ES-I3 (cell line): ENCODE results near the gene DUOX1.

Source experiments
- H3K36me3 ChIP-seq: 2 replicates; pipeline ENCODE4 v1.6.1; 2013; ENCODE audit warnings: mild to moderate bottlenecking, low read length, control low read depth, moderate library complexity; ENCODE audit not compliant: insufficient read depth
- H3K4me1 ChIP-seq: 2 replicates; pipeline ENCODE4 v1.6.1; 2013; ENCODE audit warnings: mild to moderate bottlenecking, control low read depth, low read length; ENCODE audit not compliant: insufficient read depth
- H3K9ac ChIP-seq: 2 replicates; pipeline ENCODE4 v1.6.1; 2013; ENCODE audit warnings: low read depth, mild to moderate bottlenecking, low read length, moderate library complexity
- H3K9me3 ChIP-seq: 2 replicates; pipeline ENCODE4 v1.6.1; 2013; ENCODE audit warnings: mild to moderate bottlenecking, low read length, moderate library complexity; ENCODE audit not compliant: control insufficient read depth, insufficient read depth

The DUOX1 gene

DNA sequence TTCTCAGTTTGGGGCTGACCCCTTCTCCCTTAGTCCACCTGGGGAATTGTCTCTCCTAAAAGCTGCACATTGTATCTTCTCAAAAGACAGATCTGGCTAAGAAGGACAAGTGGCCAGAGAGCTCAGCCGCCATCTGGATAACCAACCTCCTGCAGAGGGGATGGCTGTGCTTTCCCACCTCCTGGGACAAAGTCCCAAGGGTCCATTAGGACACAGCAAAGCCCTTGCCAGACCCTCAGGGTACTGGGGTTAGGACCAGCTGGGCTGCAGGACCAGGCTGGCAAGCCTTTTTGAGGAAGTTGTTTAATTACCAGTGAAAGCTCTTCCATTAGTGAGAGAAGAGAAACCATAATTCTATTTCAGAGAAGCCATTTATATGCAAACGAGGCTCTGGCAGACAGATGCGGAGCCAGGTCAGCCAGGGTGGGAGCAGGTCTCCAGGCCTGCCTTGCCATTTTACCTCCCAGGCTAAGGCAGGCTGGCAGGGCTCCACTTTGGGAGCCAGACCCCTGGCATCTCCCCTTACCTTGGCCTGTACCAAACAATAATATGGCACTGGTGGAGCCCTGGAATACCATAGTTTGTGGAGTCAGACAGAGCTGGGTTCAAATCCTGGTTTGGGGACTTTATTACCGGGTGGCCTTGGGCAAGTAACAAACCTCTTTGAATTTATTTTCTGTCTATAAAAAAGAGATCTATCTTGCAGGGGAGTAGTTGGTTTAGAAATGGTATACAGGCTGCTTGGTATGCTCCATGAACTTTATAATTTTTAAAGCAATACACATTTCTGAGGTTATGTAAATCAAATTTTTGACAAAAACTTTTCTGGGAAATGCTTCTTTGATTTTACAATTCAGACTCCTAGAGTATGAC lies 40.0 kb downstream of the DUOX1 start:
- Histone ChIP-seq H3K9ac (no peak overlapping the region), H3K9me3 (no peaks in the 10 kb centered on the region), H3K4me1 (peaks cover 21% of the 10 kb centered on the region), H3K36me3 (no peaks in the 10 kb centered on the region)

DNA sequence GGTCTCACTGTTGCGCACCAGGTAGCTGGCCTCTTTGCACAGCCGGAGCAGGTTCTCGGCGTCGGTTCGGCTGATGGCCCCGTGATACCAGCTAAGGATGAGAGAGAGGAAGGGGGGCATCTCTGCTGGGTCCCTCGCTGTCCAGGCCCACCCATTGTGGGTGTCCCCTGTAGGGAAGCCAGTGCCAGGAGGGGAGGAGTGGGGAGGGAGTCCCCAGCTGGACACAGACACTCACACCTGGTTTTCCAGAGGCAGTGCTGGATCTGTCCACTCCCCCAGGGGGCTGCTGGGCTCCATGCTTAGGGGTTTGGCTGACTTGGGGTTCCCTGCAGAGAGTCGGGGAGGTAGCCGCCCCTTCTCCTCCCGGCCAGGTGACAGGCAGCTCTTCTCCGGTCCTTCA lies 42.1 kb downstream of the DUOX1 start:
- no peaks in the 10 kb centered on the region for H3K9me3 ChIP-seq
- H3K9ac ChIP-seq = no peak overlapping the region
- peaks cover 21% of the 10 kb centered on the region for H3K4me1 ChIP-seq
- no peaks in the 10 kb centered on the region for H3K36me3 ChIP-seq

DNA sequence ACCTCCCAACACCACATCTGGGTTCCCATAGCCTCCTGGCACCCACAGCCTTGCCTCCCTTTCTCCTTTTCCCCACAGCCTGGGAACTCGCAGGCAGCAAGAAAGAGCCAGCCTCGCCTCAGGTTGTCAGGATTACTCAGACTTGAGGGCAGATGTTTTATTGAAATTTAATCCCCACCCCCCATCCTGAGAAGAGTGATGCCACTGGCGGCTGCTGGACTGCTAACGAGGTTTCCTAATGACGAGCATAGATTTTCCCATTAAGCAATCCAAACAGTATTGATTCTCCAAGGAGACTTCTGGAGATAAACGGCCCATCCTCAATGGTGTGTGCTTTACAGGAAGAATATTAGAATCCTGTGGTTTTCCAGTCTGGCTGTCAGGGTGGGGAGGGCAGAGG lies 44.3 kb downstream of the DUOX1 start:
- no peaks in the 10 kb centered on the region; the same call in 1 of the 2 replicates for H3K36me3 ChIP-seq
- H3K9me3 ChIP-seq = no peaks in the 10 kb centered on the region

DNA sequence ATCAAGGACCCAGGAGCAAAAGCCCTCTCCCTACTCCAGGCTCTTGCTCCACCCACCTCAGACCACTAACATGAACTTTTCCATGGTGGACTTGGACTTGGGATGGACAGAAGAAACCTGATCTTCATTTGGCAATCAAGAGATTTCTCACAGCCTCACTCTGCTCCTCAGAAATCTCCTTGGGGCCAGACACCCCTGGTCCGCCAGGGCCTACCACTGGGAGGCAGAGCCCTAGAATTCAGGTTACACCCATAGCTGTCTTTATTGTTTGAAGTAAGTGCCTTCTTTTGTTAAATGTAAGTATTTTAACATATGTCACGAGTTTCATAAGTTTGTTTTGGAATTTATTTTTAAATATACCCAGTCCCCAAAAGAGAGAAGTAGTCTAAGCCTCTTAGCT lies 44.8 kb downstream of the DUOX1 start:
- Histone ChIP-seq H3K9ac (no peak overlapping the region), H3K9me3 (no peaks in the 10 kb centered on the region), H3K36me3 (no peaks in the 10 kb centered on the region; the same call in 1 of the 2 replicates), H3K4me1 (peaks cover 9% of the 10 kb centered on the region; the same call in 1 of the 2 replicates)

More for the DNA sequence above, 44.3 kb downstream of the DUOX1 start:
- no peak overlapping the region for H3K9ac ChIP-seq
- peaks cover 13% of the 10 kb centered on the region for H3K4me1 ChIP-seq

DNA sequence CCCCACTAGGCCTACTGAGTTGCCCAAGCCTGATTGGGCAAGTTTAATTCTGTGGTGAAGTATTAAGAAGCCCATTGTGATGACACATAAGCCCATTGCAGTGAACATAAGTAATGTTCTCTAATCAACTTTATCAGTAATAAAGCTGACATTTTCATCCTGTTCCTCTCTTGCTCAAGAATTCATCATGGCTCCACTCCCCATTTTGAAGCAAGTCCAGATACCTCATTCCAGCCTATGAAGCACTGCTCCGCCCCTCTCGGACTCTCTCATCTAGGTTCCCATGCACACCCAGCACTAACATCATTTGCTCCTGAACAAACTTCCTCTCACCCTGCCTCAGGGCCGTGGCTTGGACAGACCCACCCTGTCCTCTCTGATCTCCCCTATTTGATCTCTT lies 47.5 kb downstream of the DUOX1 start:
- Histone ChIP-seq H3K9me3 (no peaks in the 10 kb centered on the region), H3K4me1 (peaks cover 9% of the 10 kb centered on the region; the same call in 1 of the 2 replicates)

DNA sequence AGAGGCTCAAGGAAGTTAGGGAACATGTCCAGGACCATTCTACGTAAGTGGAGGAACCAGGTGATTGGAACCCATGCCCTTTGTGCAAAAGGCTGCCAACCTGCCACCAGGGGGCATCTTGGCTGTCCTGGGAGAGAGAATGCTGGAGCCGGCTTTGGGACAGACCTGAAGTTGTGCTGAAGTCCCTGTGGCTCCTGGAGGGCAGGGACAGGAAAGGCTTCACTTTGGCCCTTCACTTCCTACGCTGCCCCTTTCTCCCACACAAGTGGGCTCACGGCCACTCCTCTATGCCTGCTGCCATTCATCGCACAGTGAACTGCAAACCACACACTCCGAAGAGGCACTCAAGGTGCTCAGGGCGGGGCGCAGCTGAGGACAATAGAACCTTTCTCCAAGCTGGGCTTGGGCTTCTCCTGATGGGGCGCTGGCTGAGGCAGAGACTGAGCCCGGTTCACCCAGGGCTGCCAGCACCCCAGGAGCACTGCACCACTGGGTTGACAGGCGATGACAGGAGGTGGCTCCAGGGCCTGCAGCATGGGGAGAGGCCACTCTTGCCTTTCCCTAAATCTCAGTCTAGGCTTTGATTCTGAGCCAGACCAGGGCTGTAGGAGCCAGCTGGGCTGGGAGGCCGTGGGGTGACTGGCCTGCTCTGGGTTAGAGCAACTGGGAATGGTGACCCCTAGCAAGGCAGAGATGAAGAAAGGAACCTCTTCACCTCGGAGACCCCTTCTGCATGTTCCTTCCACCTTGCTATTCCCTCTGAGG lies 49.6 kb downstream of the DUOX1 start:
- H3K9ac ChIP-seq = no peak overlapping the region
- H3K9me3 ChIP-seq = no peaks in the 10 kb centered on the region
- no peaks in the 10 kb centered on the region; the same call in 1 of the 2 replicates for H3K36me3 ChIP-seq
- H3K4me1 ChIP-seq = peaks cover 22% of the 10 kb centered on the region

More for the DNA sequence above, 47.5 kb downstream of the DUOX1 start:
- Histone ChIP-seq H3K9ac (no peak overlapping the region), H3K36me3 (no peaks in the 10 kb centered on the region; the same call in 1 of the 2 replicates)

DNA sequence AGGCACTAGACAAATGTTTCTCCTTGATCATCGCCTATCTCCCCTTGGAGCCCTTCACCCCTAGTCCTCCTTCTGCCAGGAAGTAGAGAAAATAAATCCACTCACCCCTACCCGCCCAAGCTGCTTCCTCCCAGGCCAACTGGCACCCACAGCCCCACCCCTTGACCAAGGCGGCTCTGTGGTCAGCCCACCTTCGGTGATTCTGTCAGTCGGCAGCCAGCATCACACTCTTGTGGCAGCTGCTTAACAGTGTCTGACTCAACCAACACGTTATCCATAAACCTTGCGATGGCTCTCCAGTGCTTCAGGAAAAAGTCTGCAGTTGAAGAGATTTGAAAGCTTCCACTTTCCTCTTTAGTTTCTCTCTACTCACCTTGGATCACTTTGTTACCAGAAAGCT lies 50.4 kb downstream of the DUOX1 start:
- H3K9me3 ChIP-seq = no peaks in the 10 kb centered on the region
- H3K9ac ChIP-seq = no peak overlapping the region
- peaks cover 22% of the 10 kb centered on the region for H3K4me1 ChIP-seq
- H3K36me3 ChIP-seq = no peaks in the 10 kb centered on the region; the same call in 1 of the 2 replicates

DNA sequence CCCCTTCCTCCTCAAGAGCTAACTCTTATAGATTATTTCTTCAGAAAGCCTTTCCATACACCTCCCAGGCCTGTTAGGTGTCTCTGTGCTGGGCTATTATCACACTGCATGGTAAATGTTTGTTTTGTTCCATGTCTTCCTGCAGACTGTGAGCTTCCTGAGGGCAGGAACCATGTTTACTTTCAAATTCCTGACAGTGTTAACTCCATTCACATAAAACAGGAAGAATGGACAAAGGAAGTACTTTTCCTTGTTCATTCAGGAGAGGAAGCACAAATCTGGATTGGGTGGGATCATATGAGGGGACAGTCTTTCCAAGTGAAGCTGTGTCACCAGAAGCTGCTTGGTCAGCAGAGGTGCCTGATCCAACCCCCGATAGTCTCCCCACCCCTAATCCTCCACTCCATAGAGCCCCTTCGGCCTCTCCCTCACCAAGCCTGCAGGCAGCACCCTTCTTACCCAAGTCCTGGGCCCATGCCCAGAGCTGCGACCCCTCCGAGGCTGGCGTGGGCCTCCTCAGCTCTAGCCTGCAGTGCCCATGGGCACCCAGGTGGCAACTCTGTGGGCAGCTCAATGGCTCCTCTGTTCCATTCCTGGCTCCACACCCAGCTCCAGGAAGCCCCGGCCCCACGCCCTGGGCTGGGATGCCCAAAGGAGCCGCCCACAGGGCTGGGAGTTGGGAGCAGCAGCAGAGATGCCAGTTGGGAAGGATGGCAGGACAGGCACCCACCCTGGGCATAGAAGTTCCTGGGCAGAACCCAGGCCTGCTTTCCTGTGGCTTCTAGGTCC lies 51.0 kb downstream of the DUOX1 start:
- Histone ChIP-seq H3K9me3 (no peaks in the 10 kb centered on the region), H3K9ac (no peak overlapping the region), H3K36me3 (no peaks in the 10 kb centered on the region; the same call in 1 of the 2 replicates), H3K4me1 (peaks cover 22% of the 10 kb centered on the region)

DNA sequence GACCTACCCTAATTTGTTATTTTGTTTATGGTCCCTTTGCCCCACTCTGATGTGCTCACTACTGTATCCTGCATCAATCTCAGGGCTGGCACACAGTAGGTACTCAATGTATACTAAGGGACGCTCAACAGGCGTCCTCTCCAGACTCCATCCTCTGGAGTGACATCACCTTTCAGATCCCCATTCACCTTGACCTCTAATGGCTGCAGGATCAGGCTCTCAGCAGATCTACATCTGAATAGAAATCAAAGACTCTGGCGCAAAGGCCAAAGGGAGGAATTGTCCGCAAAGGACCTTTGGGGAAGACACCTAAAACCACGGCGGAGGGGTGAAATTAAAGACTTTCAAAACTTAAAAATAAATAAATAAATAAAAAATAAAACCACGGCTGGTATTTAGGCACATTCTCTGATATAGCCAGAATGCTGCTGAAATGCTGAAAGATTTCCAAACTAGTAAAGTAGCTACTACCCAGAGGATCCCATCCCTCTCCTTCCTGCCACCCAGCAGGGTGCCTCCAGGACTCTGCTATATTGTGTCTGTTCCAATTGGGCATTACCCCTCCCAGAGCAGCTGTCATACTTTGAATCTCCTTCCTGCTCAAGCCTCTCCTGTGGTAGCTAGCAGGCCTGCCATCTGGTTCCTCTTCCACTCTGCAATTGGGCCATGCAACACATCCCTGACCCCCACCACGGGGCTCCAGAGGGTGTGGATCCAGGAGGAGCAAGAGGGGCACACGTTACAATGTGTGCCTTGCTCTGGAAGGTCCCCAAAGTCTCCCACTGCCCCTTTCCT lies 51.9 kb downstream of the DUOX1 start:
- H3K4me1 ChIP-seq = peaks cover 29% of the 10 kb centered on the region
- no peaks in the 10 kb centered on the region; the same call in 1 of the 2 replicates for H3K36me3 ChIP-seq
- H3K9me3 ChIP-seq = no peaks in the 10 kb centered on the region
- H3K9ac ChIP-seq = no peak overlapping the region

DNA sequence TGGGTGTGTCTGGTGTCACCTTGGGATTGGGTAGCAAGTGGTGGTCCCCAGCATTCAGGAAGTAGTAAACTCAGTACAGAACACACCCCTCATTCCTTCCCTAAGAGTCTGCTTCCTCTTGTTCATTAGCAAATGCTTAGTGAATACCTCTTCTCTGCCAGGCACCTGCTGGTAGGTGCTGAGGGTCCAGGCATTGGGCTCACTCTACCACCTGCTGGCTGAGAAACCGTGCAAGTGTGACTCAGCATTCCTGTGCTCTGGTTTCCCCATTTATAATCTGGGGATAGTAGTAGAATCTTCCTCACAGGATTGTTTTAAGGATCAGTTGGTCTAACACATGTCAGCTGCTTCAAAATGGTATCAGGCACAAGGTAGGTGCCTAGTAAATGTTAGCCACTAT lies 53.2 kb downstream of the DUOX1 start:
- Histone ChIP-seq H3K9ac (no peak overlapping the region), H3K36me3 (no peaks in the 10 kb centered on the region; the same call in 1 of the 2 replicates), H3K4me1 (peaks cover 29% of the 10 kb centered on the region), H3K9me3 (no peaks in the 10 kb centered on the region)

DNA sequence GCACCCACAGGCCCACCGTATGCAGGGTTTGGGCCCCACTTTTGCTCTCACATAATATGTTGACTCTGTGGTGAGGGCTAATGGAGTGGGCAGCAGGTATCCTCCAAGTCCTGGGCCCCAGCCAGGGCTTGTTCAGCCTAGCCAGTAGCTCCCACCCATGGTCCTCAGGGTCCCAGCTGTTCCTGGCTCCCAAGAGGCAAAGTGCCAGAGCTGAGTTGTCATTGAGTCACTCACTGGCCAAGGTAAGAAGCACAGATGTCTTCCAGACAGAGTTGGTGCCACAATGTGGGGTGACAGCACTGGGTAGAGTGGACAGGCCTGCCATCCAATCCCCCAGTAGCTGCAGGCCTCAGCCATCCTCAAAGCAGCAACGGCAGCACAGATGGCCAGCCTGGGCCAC lies 53.7 kb downstream of the DUOX1 start:
- H3K9ac ChIP-seq = no peak overlapping the region
- no peaks in the 10 kb centered on the region for H3K9me3 ChIP-seq
- H3K36me3 ChIP-seq = no peaks in the 10 kb centered on the region
- H3K4me1 ChIP-seq = peaks cover 29% of the 10 kb centered on the region

DNA sequence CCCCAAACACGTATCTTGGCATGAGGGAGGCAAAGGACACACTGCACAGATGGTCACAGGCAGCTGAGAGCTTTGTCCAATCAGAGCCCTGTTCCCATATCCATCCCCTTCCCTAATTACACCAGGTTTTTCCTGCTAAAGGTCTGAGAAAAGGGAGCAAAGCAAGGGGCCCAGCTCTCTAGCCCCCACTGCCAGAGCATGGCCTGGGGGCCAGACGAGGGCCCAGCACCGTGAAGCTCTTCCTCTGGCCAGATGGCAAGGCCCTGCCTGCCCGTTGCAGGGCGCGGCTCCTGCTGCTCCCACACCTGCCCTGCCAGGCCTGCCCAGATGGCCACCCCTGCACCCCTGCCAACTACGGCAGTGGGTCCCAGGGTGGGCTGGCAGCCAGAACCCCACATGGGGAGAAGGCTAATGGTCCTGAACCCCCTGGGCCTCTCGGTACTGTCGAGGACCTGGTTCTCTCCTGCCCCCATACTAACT lies 54.8 kb downstream of the DUOX1 start:
- Histone ChIP-seq H3K9ac (no peak overlapping the region), H3K9me3 (no peaks in the 10 kb centered on the region), H3K36me3 (no peaks in the 10 kb centered on the region), H3K4me1 (peaks cover 29% of the 10 kb centered on the region)

DNA sequence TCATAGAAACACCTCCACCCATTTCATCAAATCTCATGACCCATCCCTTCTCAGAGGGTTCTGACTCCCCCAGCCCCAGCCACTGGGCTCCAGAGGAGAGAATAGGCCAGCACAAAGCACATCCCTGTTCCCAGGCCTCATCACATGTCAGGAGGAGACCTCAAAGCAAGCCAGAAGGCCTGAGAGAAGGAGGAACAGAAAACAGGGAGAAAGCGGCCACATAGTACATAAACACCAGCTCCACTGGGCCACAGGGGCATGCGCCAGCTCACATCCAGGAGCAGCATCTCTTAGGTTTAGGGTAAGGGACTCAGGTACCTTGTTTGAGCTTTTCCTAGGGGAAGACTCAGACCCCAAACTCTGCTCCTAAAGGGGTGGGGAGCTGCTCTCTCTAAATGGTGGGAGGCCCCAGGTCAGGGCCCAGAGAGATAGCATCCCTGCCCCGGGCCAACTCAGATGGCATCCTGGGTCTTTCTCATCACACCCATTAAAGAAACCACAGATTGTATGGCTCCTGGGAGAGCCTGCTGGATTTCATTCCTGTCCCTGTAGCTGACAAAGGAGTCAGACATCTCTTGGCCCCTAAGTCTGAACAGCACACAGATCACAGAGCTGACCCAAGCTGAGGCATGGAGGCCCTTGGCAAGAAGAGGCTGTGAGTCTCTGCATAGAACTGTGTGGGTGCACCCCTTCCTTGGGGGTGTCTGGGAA lies 55.4 kb downstream of the DUOX1 start:
- H3K9me3 ChIP-seq = no peaks in the 10 kb centered on the region
- H3K9ac ChIP-seq = no peak overlapping the region
- H3K4me1 ChIP-seq = peaks cover 29% of the 10 kb centered on the region

More for the DNA sequence above, 55.4 kb downstream of the DUOX1 start:
- H3K36me3 ChIP-seq = no peaks in the 10 kb centered on the region
